Activated CD4-positive, alpha-beta T cell treated with anti-CD3 and anti-CD28 coated beads for 36 hours (primary cell): ENCODE measurements around the gene ERP44. TPM values are rescaled to one million over a fixed set of nuclear protein-coding genes. Genes with fewer than 3 reads are reported as not detected.
"Not testable (repeated sequence)": the region's sequence is repeated elsewhere in the genome, so short reads cannot be mapped to it uniquely, and the experiment has no call there.

ENCODE experiments used
- ATAC-seq: fragments of 200-7000 bp; cut with Tn5 transposase; one replicate; pipeline ENCODE4 v1.10.0; 2021; ENCODE audit warnings: mild to moderate bottlenecking, moderate library complexity
- CTCF ChIA-PET: fragments of 350-600 bp; sonication (Branson Sonifier 250); formaldehyde crosslinking; loops from one replicate; lab custom pipeline; 2021; ENCODE audit warnings: antibody characterized with exemption; lab: Charles Lee
- POLR2A ChIA-PET: fragments of 350-600 bp; sonication (Branson Sonifier 250); formaldehyde crosslinking; loops from one replicate; lab custom pipeline; 2021; ENCODE audit warnings: antibody characterized with exemption, inconsistent platforms; lab: Charles Lee
- DNase-seq: peaks from one replicate; pipeline ENCODE4 v3.0.0-alpha.2; 2020
- H3K27ac Mint-ChIP-seq: one replicate; pipeline ENCODE4 v1.8.0; 2021; ENCODE audit warnings: mixed read lengths
- H3K27me3 Mint-ChIP-seq: one replicate; pipeline ENCODE4 v1.8.0; 2021; ENCODE audit warnings: mixed read lengths
- H3K36me3 Mint-ChIP-seq: one replicate; pipeline ENCODE4 v1.8.0; 2021; ENCODE audit warnings: low read depth, mixed read lengths
- H3K4me1 Mint-ChIP-seq: one replicate; pipeline ENCODE4 v1.8.0; 2021; ENCODE audit warnings: mixed read lengths
- H3K4me3 Mint-ChIP-seq: one replicate; pipeline ENCODE4 v1.8.0; 2021; ENCODE audit warnings: mild to moderate bottlenecking, moderate library complexity, mixed read lengths
- H3K9me3 Mint-ChIP-seq: one replicate; pipeline ENCODE4 v1.8.0; 2021; ENCODE audit warnings: low read depth, mixed read lengths
- intact Hi-C, 2 experiments: fragments of 100-400 bp; cut with DNase I in 1 of 2; cut with micrococcal nuclease in 1 of 2; formaldehyde crosslinking; loops; one replicate each; pipeline versions ENCODE4 v1.14.2 to v1.15.1; 2022 to 2024; cut with DNase I, micrococcal nuclease
- total RNA-seq, 2 experiments: library from RNA; stranded (reverse); gene quantifications; one replicate each; pipeline ENCODE4 v1.2.3, GENCODE V29; 2021

The ERP44 gene
- total RNA-seq, 2 experiments from 2014 or later, result 12.0 to 12.4 TPM

- Mint-ChIP-seq H3K27me3 (no peaks in the 10 kb centered on the region), H3K4me3 (no peak overlapping the region), H3K27ac (no peak overlapping the region), H3K4me1 (no peaks in the 10 kb centered on the region), H3K9me3 (peaks cover 2% of the 10 kb centered on the region), H3K36me3 (peaks cover 43% of the 10 kb centered on the region)
- CTCF ChIA-PET, result interaction anchor here (1.1 to 1.7 kb wide), 2 partner anchors 12 to 28 kb away, joined by 3 to 9 read pairs; no protein-coding TSS in a partner anchor
- intact Hi-C loops, result loop anchor here (5.0 kb wide), 2 partner anchors 193 to 848 kb away; partner anchors contain the start of gene NR4A3 (in 1 of the 2)
- DNase-seq (no peak), ATAC-seq (no peak)
- POLR2A ChIA-PET, result interaction anchor here (0.7 kb wide), 1 partner anchor 177 kb away, joined by 3 read pairs; no protein-coding TSS in a partner anchor
Observed at GRCh38 chr9:100014846-100015245, 84.0 kb downstream of the ERP44 start.

- Mint-ChIP-seq H3K9me3 (peaks cover 2% of the 10 kb centered on the region), H3K36me3 (peaks cover 40% of the 10 kb centered on the region), H3K27ac (no peak overlapping the region), H3K4me3 (no peak overlapping the region), H3K4me1 (no peaks in the 10 kb centered on the region), H3K27me3 (no peaks in the 10 kb centered on the region)
- POLR2A ChIA-PET, result no interaction called here
- DNase-seq (no peak), ATAC-seq (no peak)
- CTCF ChIA-PET, result interaction anchor here (0.7 to 1.7 kb wide), 4 partner anchors 13 to 244 kb away, joined by 3 to 9 read pairs (median 4); no protein-coding TSS in a partner anchor
- intact Hi-C loops, result loop anchor here (5.0 kb wide), 2 partner anchors 191 to 846 kb away; partner anchors contain the start of gene NR4A3 (in 1 of the 2)
Observed at GRCh38 chr9:100013573-100013972, 85.2 kb downstream of the ERP44 start.

GRCh38 chr9:100012279-100012678, 86.5 kb downstream of the ERP44 start:
- Mint-ChIP-seq H3K36me3 (peaks cover 43% of the 10 kb centered on the region), H3K4me1 (no peaks in the 10 kb centered on the region), H3K4me3 (no peak overlapping the region), H3K9me3 (peaks cover 2% of the 10 kb centered on the region), H3K27me3 (no peaks in the 10 kb centered on the region), H3K27ac (no peak overlapping the region)
- ATAC-seq, result no peak
- ChIA-PET CTCF (interaction anchor here (0.6 to 2.6 kb wide), 9 partner anchors 33 to 313 kb away, joined by 3 to 16 read pairs (median 3); no protein-coding TSS in a partner anchor), POLR2A (no interaction called here)
- no peak for DNase-seq
- intact Hi-C loops, result loop anchor here (5.0 kb wide), 2 partner anchors 190 to 845 kb away; partner anchors contain the start of gene NR4A3 (in 1 of the 2)

- H3K4me3 Mint-ChIP-seq, result no peak overlapping the region
- intact Hi-C loops, result loop anchor here (1.0 to 5.0 kb wide), 8 partner anchors 187 to 844 kb away; partner anchors contain the start of gene NR4A3 (in 1 of the 2)
- H3K36me3 Mint-ChIP-seq, result peaks cover 43% of the 10 kb centered on the region
- POLR2A ChIA-PET, result no interaction called here
- no peaks in the 10 kb centered on the region for H3K27me3 Mint-ChIP-seq
- CTCF ChIA-PET, result interaction anchor here (0.6 to 2.6 kb wide), 21 partner anchors 9 to 826 kb away, joined by 3 to 16 read pairs (median 3); partner anchors contain the start of genes ALG2 and SEC61B
- no peak overlapping the region for H3K27ac Mint-ChIP-seq
- DNase-seq (peak; percentile 64), ATAC-seq (peak; percentile 53)
- H3K9me3 Mint-ChIP-seq, result peaks cover 2% of the 10 kb centered on the region
- H3K4me1 Mint-ChIP-seq, result no peaks in the 10 kb centered on the region
Observed at GRCh38 chr9:100011062-100011681, 87.6 kb downstream of the ERP44 start.

GRCh38 chr9:99999797-100000196, 99.0 kb downstream of the ERP44 start:
- no peaks in the 10 kb centered on the region for H3K27me3 Mint-ChIP-seq
- no peak overlapping the region for H3K4me3 Mint-ChIP-seq
- CTCF ChIA-PET, result interaction anchor here (0.7 kb wide), 1 partner anchor 515 kb away, joined by 3 read pairs; no protein-coding TSS in a partner anchor
- no peak for DNase-seq
- H3K9me3 Mint-ChIP-seq, result peaks cover 5% of the 10 kb centered on the region
- intact Hi-C loops, result no loop called here
- POLR2A ChIA-PET, result no interaction called here
- no peaks in the 10 kb centered on the region for H3K4me1 Mint-ChIP-seq
- H3K36me3 Mint-ChIP-seq, result peaks cover 67% of the 10 kb centered on the region
- no peak overlapping the region for H3K27ac Mint-ChIP-seq
- ATAC-seq, result no peak

- Mint-ChIP-seq H3K4me3 (no peak overlapping the region), H3K4me1 (no peaks in the 10 kb centered on the region), H3K36me3 (peaks cover 71% of the 10 kb centered on the region), H3K27me3 (no peaks in the 10 kb centered on the region), H3K27ac (no peak overlapping the region), H3K9me3 (peaks cover 11% of the 10 kb centered on the region)
- DNase-seq, result no peak
- intact Hi-C loops, result no loop called here
- ChIA-PET CTCF (no interaction called here), POLR2A (no interaction called here)
- ATAC-seq, result no peak
Observed at GRCh38 chr9:99998866-99999265, 99.9 kb downstream of the ERP44 start.

GRCh38 chr9:99998266-99998665, 100.5 kb downstream of the ERP44 start:
- no peaks in the 10 kb centered on the region for H3K27me3 Mint-ChIP-seq
- ATAC-seq (no peak), DNase-seq (no peak)
- no peak overlapping the region for H3K27ac Mint-ChIP-seq
- ChIA-PET POLR2A (no interaction called here), CTCF (interaction anchor here (0.7 kb wide), 1 partner anchor 8 kb away, joined by 3 read pairs; no protein-coding TSS in a partner anchor)
- intact Hi-C loops, result no loop called here
- peaks cover 14% of the 10 kb centered on the region for H3K9me3 Mint-ChIP-seq
- H3K36me3 Mint-ChIP-seq, result peaks cover 70% of the 10 kb centered on the region
- H3K4me3 Mint-ChIP-seq, result no peak overlapping the region
- no peaks in the 10 kb centered on the region for H3K4me1 Mint-ChIP-seq

- peaks cover 38% of the 10 kb centered on the region for H3K9me3 Mint-ChIP-seq
- H3K4me1 Mint-ChIP-seq, DNase-seq, intact Hi-C loops, CTCF ChIA-PET, ATAC-seq, H3K27me3 Mint-ChIP-seq, H3K4me3 Mint-ChIP-seq, POLR2A ChIA-PET, H3K27ac Mint-ChIP-seq: not testable (repeated sequence)
- H3K36me3 Mint-ChIP-seq, result peaks cover 59% of the 10 kb centered on the region
Observed at GRCh38 chr9:99990508-99990907, 108.3 kb downstream of the ERP44 start.

- ATAC-seq (no peak), DNase-seq (no peak)
- CTCF ChIA-PET, result interaction anchor here (1.0 kb wide), 2 partner anchors 8 to 28 kb away, joined by 3 read pairs; no protein-coding TSS in a partner anchor
- intact Hi-C loops, result no loop called here
- no peak overlapping the region for H3K4me3 Mint-ChIP-seq
- H3K36me3 Mint-ChIP-seq, result peaks cover 31% of the 10 kb centered on the region
- H3K4me1 Mint-ChIP-seq, result no peaks in the 10 kb centered on the region
- H3K27ac Mint-ChIP-seq, result no peak overlapping the region
- H3K9me3 Mint-ChIP-seq, result peaks cover 24% of the 10 kb centered on the region
- H3K27me3 Mint-ChIP-seq, result no peaks in the 10 kb centered on the region
- POLR2A ChIA-PET, result interaction anchor here (0.6 kb wide), 1 partner anchor 102 kb away, joined by 3 read pairs; no protein-coding TSS in a partner anchor
Observed at GRCh38 chr9:99986642-99987041, 112.2 kb downstream of the ERP44 start.

- DNase-seq (no peak), ATAC-seq (no peak)
- peaks cover 2% of the 10 kb centered on the region for H3K36me3 Mint-ChIP-seq
- no peak overlapping the region for H3K4me3 Mint-ChIP-seq
- no peaks in the 10 kb centered on the region for H3K27me3 Mint-ChIP-seq
- H3K4me1 Mint-ChIP-seq, result no peaks in the 10 kb centered on the region
- CTCF ChIA-PET, result interaction anchor here (0.8 to 1.0 kb wide), 2 partner anchors 124 to 787 kb away, joined by 3 read pairs; no protein-coding TSS in a partner anchor
- intact Hi-C loops, result no loop called here
- POLR2A ChIA-PET, result no interaction called here
- H3K27ac Mint-ChIP-seq, result no peak overlapping the region
- no peaks in the 10 kb centered on the region for H3K9me3 Mint-ChIP-seq
Observed at GRCh38 chr9:99980598-99980997, 118.2 kb downstream of the ERP44 start.

- Mint-ChIP-seq H3K4me3 (no peak overlapping the region), H3K27me3 (no peaks in the 10 kb centered on the region), H3K36me3 (no peaks in the 10 kb centered on the region), H3K27ac (no peak overlapping the region), H3K9me3 (no peaks in the 10 kb centered on the region), H3K4me1 (no peaks in the 10 kb centered on the region)
- no peak for ATAC-seq
- intact Hi-C loops, result no loop called here
- ChIA-PET POLR2A (no interaction called here), CTCF (interaction anchor here (0.6 to 1.0 kb wide), 2 partner anchors 10 to 288 kb away, joined by 3 read pairs; no protein-coding TSS in a partner anchor)
- DNase-seq, result no peak
Observed at GRCh38 chr9:99978221-99978620, 120.6 kb downstream of the ERP44 start.
